Glomerular endothelial cell (primary cell): ENCODE measurements around the gene AADACL3. TPM values are rescaled to one million over a fixed set of nuclear protein-coding genes. Genes with fewer than 3 reads are reported as not detected.
"Not testable (repeated sequence)": the region's sequence is repeated elsewhere in the genome, so short reads cannot be mapped to it uniquely, and the experiment has no call there.

Experiments
- DNase-seq: peaks from one replicate; pipeline ENCODE4 v3.0.0-alpha.2; 2011; ENCODE audit warnings: low read depth, low spot score; ENCODE audit errors: extremely low read depth
- total RNA-seq: library from RNA; depleted of rRNA; stranded (reverse); fragments of >200 nt; gene quantifications from 2 replicates; pipeline ENCODE4 v1.2.3, GENCODE V29; 2015

The AADACL3 gene
- total RNA-seq, 1 donor from 2014 or later: not detected

GRCh38 chr1:12713651-12714050 is 2.3 kb upstream of the AADACL3 start:
- not testable (repeated sequence) for DNase-seq

- no peak for DNase-seq
These were observed 1.0 kb upstream of the AADACL3 start for GRCh38 chr1:12714710-12715475.

GRCh38 chr1:12717301-12717838 is 1.5 kb downstream of the AADACL3 start:
- DNase-seq: no peak

GRCh38 chr1:12722626-12723025 is 6.7 kb downstream of the AADACL3 start:
- no peak for DNase-seq

GRCh38 chr1:12728391-12728790 is 12.5 kb downstream of the AADACL3 start:
- DNase-seq: no peak

- DNase-seq: no peak
These were observed 14.2 kb downstream of the AADACL3 start for GRCh38 chr1:12730156-12730555.

GRCh38 chr1:12731084-12731483 is 15.2 kb downstream of the AADACL3 start:
- DNase-seq: not testable (repeated sequence)

GRCh38 chr1:12734651-12735050 is 18.7 kb downstream of the AADACL3 start:
- DNase-seq: no peak

GRCh38 chr1:12738934-12739333 is 23.0 kb downstream of the AADACL3 start:
- DNase-seq: no peak

- DNase-seq: no peak
These were observed 23.7 kb downstream of the AADACL3 start for GRCh38 chr1:12739613-12740012.

GRCh38 chr1:12741946-12742345 is 26.0 kb downstream of the AADACL3 start:
- DNase-seq: no peak

GRCh38 chr1:12745126-12745991 is 29.4 kb downstream of the AADACL3 start:
- DNase-seq: no peak

GRCh38 chr1:12745992-12746323 is 30.0 kb downstream of the AADACL3 start, which contains the start of gene CFAP107:
CFAP107 (plus strand) TSS chr1:12746200; CDS start chr1:12746431, 231 bp downstream.
- no peak for DNase-seq

GRCh38 chr1:12748778-12749355 is 33.0 kb downstream of the AADACL3 start:
- DNase-seq: no peak

- no peak for DNase-seq
These were observed 38.8 kb downstream of the AADACL3 start for GRCh38 chr1:12754738-12755137.

GRCh38 chr1:12756273-12756672 is 40.4 kb downstream of the AADACL3 start:
- no peak for DNase-seq

- DNase-seq: no peak
These were observed 41.0 kb downstream of the AADACL3 start for GRCh38 chr1:12756768-12757413.

GRCh38 chr1:12757836-12758235 is 41.9 kb downstream of the AADACL3 start:
- DNase-seq: no peak

GRCh38 chr1:12760256-12760795 is 44.4 kb downstream of the AADACL3 start:
- no peak for DNase-seq

GRCh38 chr1:12761781-12762180 is 45.9 kb downstream of the AADACL3 start:
- no peak for DNase-seq
